ENCODE measurements around the gene PGBD1.

DNA sequence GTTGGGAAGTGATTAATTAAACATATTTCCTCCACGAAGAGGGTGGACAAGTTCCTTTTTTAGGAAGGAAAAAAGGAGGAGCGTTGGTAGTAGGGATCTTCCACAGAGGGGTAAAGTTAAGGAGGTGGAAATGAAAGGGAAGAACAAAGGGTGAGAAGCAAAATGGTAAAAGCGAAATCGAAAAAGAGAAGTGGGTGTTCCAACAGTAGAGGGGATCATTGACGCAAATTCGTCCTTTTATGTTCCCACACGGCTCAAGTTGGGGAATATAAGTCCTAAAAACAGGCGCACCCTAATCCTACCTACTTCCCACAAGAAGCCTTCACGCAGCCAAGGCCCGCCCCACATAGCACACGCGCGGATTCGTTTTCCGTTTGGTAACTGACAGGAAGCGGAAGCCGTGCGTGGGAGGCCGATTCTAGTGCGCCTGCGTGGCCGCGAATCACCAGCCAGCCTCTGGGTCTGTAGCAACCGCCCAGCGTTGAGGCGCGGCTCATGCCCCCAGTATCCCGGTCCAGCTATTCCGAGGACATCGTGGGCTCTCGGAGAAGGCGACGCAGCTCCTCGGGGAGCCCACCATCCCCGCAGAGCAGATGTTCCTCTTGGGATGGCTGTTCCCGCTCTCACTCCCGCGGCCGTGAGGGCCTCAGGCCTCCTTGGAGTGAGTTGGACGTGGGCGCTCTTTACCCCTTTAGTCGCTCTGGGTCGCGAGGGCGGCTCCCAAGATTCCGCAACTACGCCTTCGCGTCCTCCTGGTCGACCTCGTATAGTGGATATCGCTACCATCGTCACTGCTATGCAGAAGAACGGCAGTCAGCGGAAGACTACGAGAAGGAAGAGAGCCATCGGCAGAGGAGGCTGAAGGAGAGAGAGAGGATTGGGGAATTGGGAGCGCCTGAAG, 22.2 kb upstream of the PGBD1 start, which contains the start of gene NKAPL:
- TF ChIP-seq, protein P1, sequence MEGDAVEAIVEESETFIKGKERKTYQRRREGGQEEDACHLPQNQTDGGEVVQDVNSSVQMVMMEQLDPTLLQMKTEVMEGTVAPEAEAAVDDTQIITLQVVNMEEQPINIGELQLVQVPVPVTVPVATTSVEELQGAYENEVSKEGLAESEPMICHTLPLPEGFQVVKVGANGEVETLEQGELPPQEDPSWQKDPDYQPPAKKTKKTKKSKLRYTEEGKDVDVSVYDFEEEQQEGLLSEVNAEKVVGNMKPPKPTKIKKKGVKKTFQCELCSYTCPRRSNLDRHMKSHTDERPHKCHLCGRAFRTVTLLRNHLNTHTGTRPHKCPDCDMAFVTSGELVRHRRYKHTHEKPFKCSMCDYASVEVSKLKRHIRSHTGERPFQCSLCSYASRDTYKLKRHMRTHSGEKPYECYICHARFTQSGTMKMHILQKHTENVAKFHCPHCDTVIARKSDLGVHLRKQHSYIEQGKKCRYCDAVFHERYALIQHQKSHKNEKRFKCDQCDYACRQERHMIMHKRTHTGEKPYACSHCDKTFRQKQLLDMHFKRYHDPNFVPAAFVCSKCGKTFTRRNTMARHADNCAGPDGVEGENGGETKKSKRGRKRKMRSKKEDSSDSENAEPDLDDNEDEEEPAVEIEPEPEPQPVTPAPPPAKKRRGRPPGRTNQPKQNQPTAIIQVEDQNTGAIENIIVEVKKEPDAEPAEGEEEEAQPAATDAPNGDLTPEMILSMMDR (IDR thresholded peaks at IDR 0.05) = no peak
- no peak for TF ChIP-seq POLR2A (IDR thresholded peaks at IDR 0.05)
- TF ChIP-seq POLR2AphosphoS5 (IDR thresholded peaks at IDR 0.05) = peak; percentile 49 to 81 (median 73)
- no peak for TF ChIP-seq EP300 (IDR thresholded peaks at IDR 0.05)

Data from sigmoid colon (tissue), 4 donors.